Fibroblast of lung (primary cell): Measurements from ENCODE around the gene C2orf42. TPM values are rescaled to one million over a fixed set of nuclear protein-coding genes. Genes with fewer than 3 reads are reported as not detected.

Experiments
- DNase-seq, 2 donors: peaks; one replicate each; pipeline versions ENCODE4 v3.0.0 to v3.0.0-alpha.2; 2010; ENCODE audit warnings: low read depth in 2 of 2
- H2AFZ ChIP-seq: 2 replicates; pipeline ENCODE4 v1.5.1; 2012; ENCODE audit warnings: low read length, control low read depth, inconsistent platforms
- H3K27ac ChIP-seq: 2 replicates; pipeline ENCODE4 v1.5.1; 2011; ENCODE audit warnings: low read length, control low read depth; ENCODE audit not compliant: insufficient read depth
- H3K27me3 ChIP-seq: 2 replicates; pipeline ENCODE4 v1.5.1; 2011; ENCODE audit warnings: mild to moderate bottlenecking, low read length; ENCODE audit not compliant: control insufficient read depth, insufficient read depth
- H3K36me3 ChIP-seq: 2 replicates; pipeline ENCODE4 v1.5.1; 2011; ENCODE audit warnings: low read length; ENCODE audit not compliant: control insufficient read depth, insufficient read depth
- H3K4me1 ChIP-seq: 2 replicates; pipeline ENCODE4 v1.5.1; 2011; ENCODE audit warnings: low read length; ENCODE audit not compliant: control insufficient read depth, insufficient read depth; ENCODE audit errors: extremely low read depth
- H3K4me2 ChIP-seq: 2 replicates; pipeline ENCODE4 v1.5.1; 2011; ENCODE audit warnings: low read length, control low read depth; ENCODE audit not compliant: insufficient read depth; ENCODE audit errors: extremely low read depth
- H3K4me3 ChIP-seq, 4 experiments: fragments of 200-600 bp in 1 of 4; sonication (generic) in 1 of 4; replicated peaks in 1 of 4; 2 replicates each; pipeline ENCODE4 v1.5.1; 2011 to 2016; ENCODE audit warnings: low read length in 4 of 4, low read depth in 3 of 4, mild to moderate bottlenecking in 3 of 4, control low read depth in 2 of 4, inconsistent platforms in 1 of 4, mixed read lengths in 1 of 4; ENCODE audit not compliant: insufficient read depth in 1 of 4; ENCODE audit errors: control extremely low read depth in 1 of 4
- H3K79me2 ChIP-seq: 2 replicates; pipeline ENCODE4 v1.5.1; 2012; ENCODE audit warnings: mild to moderate bottlenecking, low read length, inconsistent platforms; ENCODE audit not compliant: control insufficient read depth, insufficient read depth
- H3K9ac ChIP-seq: 2 replicates; pipeline ENCODE4 v1.5.1; 2011; ENCODE audit warnings: mild to moderate bottlenecking, low read length, control low read depth; ENCODE audit not compliant: insufficient read depth
- H3K9me3 ChIP-seq: 2 replicates; pipeline ENCODE4 v1.5.1; 2012; ENCODE audit warnings: low read depth, low read length; ENCODE audit not compliant: control insufficient read depth, insufficient read depth
- H4K20me1 ChIP-seq: 2 replicates; pipeline ENCODE4 v1.5.1; 2011; ENCODE audit warnings: low read length; ENCODE audit not compliant: control insufficient read depth, insufficient read depth; ENCODE audit errors: extremely low read depth
- CTCF ChIP-seq, 2 donors: IDR thresholded peaks in 1 of 2; conservative IDR thresholded peaks in 1 of 2; 1 replicate in 1 of 2; 2 replicates in 1 of 2; pipeline ENCODE4 v1.5.1; 2011 to 2012; ENCODE audit warnings: low read length in 2 of 2, control low read depth in 1 of 2, inconsistent platforms in 1 of 2, low read depth in 1 of 2, mild to moderate bottlenecking in 1 of 2
- EZH2 ChIP-seq: IDR thresholded peaks from 2 replicates; pipeline ENCODE4 v1.5.1; 2012; ENCODE audit warnings: low read length, control low read depth, mild to moderate bottlenecking; ENCODE audit errors: missing control alignments
- polyA plus RNA-seq, 2 donors: library from polyadenylated mRNA; depleted of rRNA in 1 of 2; stranded (reverse) in 1 of 2; unstranded in 1 of 2; fragments of >200 nt; gene quantifications; 2 replicates each; pipeline ENCODE4 v1.2.1, GENCODE V29; 2011 to 2012; ENCODE audit warnings: missing spikeins in 1 of 2
- total RNA-seq: library from RNA; depleted of rRNA; stranded (reverse); fragments of >200 nt; gene quantifications from 2 replicates; pipeline ENCODE4 v1.2.1, GENCODE V29; 2014

The C2orf42 gene
- total and polyA plus RNA-seq, 2 donors (not counting 1 experiment from before 2014, with no cell fraction given): 9.8 to 32.7 TPM

GRCh38 chr2:70101174-70101573, 89.6 kb downstream of the C2orf42 start:
- H4K20me1 ChIP-seq: no peaks in the 10 kb centered on the region
- H2AFZ ChIP-seq: no peak overlapping the region
- H3K27ac ChIP-seq: no peak overlapping the region
- H3K4me2 ChIP-seq: no peak overlapping the region
- no peaks in the 10 kb centered on the region for H3K79me2 ChIP-seq
- no peak for DNase-seq
- no peak overlapping the region for H3K9ac ChIP-seq
- TF ChIP-seq CTCF (conservative IDR thresholded peaks at IDR 0.05 in 1 of 2, IDR thresholded peaks at IDR 0.05 in 1 of 2; ENCODE audit: low read depth in 1 of 2, low read length in 2 of 2) (no peak), EZH2 (no peak)
- H3K4me3 ChIP-seq: no peak overlapping the region
- no peaks in the 10 kb centered on the region for H3K36me3 ChIP-seq
- no peaks in the 10 kb centered on the region for H3K27me3 ChIP-seq
- H3K4me1 ChIP-seq: peaks cover 4% of the 10 kb centered on the region
- H3K9me3 ChIP-seq: no peaks in the 10 kb centered on the region

Other genes with a start within 250 kb of the C2orf42 start
- 0.26 and 0.33 TPM in 2 replicates for gene ASPRV1, start 229.4 kb downstream of the C2orf42 start, total RNA-seq
- 0.08 and 0.10 TPM in 2 replicates for gene ASPRV1, start 229.4 kb downstream of the C2orf42 start, polyA plus RNA-seq
- gene PCBP1, start 103.5 kb downstream of the C2orf42 start, total RNA-seq: 30.6 and 42.1 TPM in 2 replicates
- 104 and 143 TPM in 2 replicates for gene PCBP1, start 103.5 kb downstream of the C2orf42 start, polyA plus RNA-seq
- 115 and 138 TPM in 2 replicates for gene TIA1, start 57.6 kb upstream of the C2orf42 start, total RNA-seq
- 52.7 and 64.5 TPM in 2 replicates for gene TIA1, start 57.6 kb upstream of the C2orf42 start, polyA plus RNA-seq
- 68.3 and 86.0 TPM in 2 replicates for gene PCYOX1, start 67.1 kb upstream of the C2orf42 start, total RNA-seq
- gene PCYOX1, start 67.1 kb upstream of the C2orf42 start, polyA plus RNA-seq: 61.0 and 163 TPM in 2 replicates
- 105 and 179 TPM in 2 replicates for gene SNRPG, start 102.7 kb upstream of the C2orf42 start, total RNA-seq
- 167 and 328 TPM in 2 replicates for gene SNRPG, start 102.7 kb upstream of the C2orf42 start, polyA plus RNA-seq
- 15.7 and 16.4 TPM in 2 replicates for gene FAM136A, start 111.0 kb upstream of the C2orf42 start, total RNA-seq
- 31.2 and 37.2 TPM in 2 replicates for gene FAM136A, start 111.0 kb upstream of the C2orf42 start, polyA plus RNA-seq